IPS-15b (cell line): ENCODE data around the gene NBPF14.
"Not testable (repeated sequence)": the region's sequence is repeated elsewhere in the genome, so short reads cannot be mapped to it uniquely, and the experiment has no call there.

Source experiments
- H3K27me3 ChIP-seq: one replicate; pipeline ENCODE4 v1.6.1; 2013; ENCODE audit warnings: low read length; ENCODE audit not compliant: control insufficient read depth, insufficient read depth
- H3K36me3 ChIP-seq: one replicate; pipeline ENCODE4 v1.6.1; 2013; ENCODE audit warnings: low read length; ENCODE audit not compliant: control insufficient read depth, insufficient read depth
- H3K4me1 ChIP-seq: one replicate; pipeline ENCODE4 v1.6.1; 2013; ENCODE audit warnings: mild to moderate bottlenecking, low read length; ENCODE audit not compliant: control insufficient read depth, insufficient read depth
- H3K4me3 ChIP-seq: one replicate; pipeline ENCODE4 v1.5.1; 2013; ENCODE audit warnings: low read depth, low read length
- H3K9ac ChIP-seq: one replicate; pipeline ENCODE4 v1.6.1; 2013; ENCODE audit warnings: low read depth, mild to moderate bottlenecking, low read length
- H3K9me3 ChIP-seq: one replicate; pipeline ENCODE4 v1.6.1; 2013; ENCODE audit warnings: mild to moderate bottlenecking, low read length; ENCODE audit not compliant: control insufficient read depth, insufficient read depth

Gene NBPF14

GRCh38 chr1:148595911-148596310 lies at the start of gene NBPF14:
Gene NBPF14 (minus strand): TSS chr1:148596011. CDS start chr1:148595717, 294 bp downstream.
- not testable (repeated sequence) for H3K36me3 ChIP-seq, H3K27me3 ChIP-seq

GRCh38 chr1:148625451-148625850 lies 29.6 kb upstream of the NBPF14 start:
- H3K4me3 ChIP-seq, result not testable (repeated sequence)

More at GRCh38 chr1:148595911-148596310, at the start of gene NBPF14:
- not testable (repeated sequence) for H3K4me3 ChIP-seq, H3K9me3 ChIP-seq, H3K4me1 ChIP-seq, H3K9ac ChIP-seq

GRCh38 chr1:148618216-148618615 lies 22.4 kb upstream of the NBPF14 start:
- not testable (repeated sequence) for H3K9me3 ChIP-seq, H3K9ac ChIP-seq, H3K4me1 ChIP-seq, H3K27me3 ChIP-seq, H3K4me3 ChIP-seq, H3K36me3 ChIP-seq

More at GRCh38 chr1:148625451-148625850, 29.6 kb upstream of the NBPF14 start:
- not testable (repeated sequence) for H3K27me3 ChIP-seq, H3K9ac ChIP-seq, H3K9me3 ChIP-seq, H3K36me3 ChIP-seq, H3K4me1 ChIP-seq

- H3K36me3 ChIP-seq, H3K4me1 ChIP-seq, H3K9me3 ChIP-seq, H3K9ac ChIP-seq, H3K27me3 ChIP-seq, H3K4me3 ChIP-seq: not testable (repeated sequence)
These were observed 9.5 kb upstream of the NBPF14 start for GRCh38 chr1:148605266-148605665.

GRCh38 chr1:148595360-148595759 lies 451 bp downstream of the NBPF14 start:
- not testable (repeated sequence) for H3K36me3 ChIP-seq, H3K4me3 ChIP-seq, H3K9ac ChIP-seq, H3K4me1 ChIP-seq, H3K27me3 ChIP-seq, H3K9me3 ChIP-seq

GRCh38 chr1:148591098-148591497 lies 4.7 kb downstream of the NBPF14 start:
- not testable (repeated sequence) for H3K9me3 ChIP-seq, H3K4me1 ChIP-seq, H3K4me3 ChIP-seq, H3K9ac ChIP-seq, H3K36me3 ChIP-seq, H3K27me3 ChIP-seq

GRCh38 chr1:148532158-148532557 lies 63.7 kb downstream of the NBPF14 start:
- H3K9me3 ChIP-seq, H3K36me3 ChIP-seq, H3K9ac ChIP-seq, H3K4me3 ChIP-seq, H3K4me1 ChIP-seq, H3K27me3 ChIP-seq: not testable (repeated sequence)

GRCh38 chr1:148529101-148529567 lies 66.7 kb downstream of the NBPF14 start:
- not testable (repeated sequence) for H3K9me3 ChIP-seq, H3K27me3 ChIP-seq, H3K4me3 ChIP-seq, H3K9ac ChIP-seq, H3K36me3 ChIP-seq, H3K4me1 ChIP-seq

- not testable (repeated sequence) for H3K9me3 ChIP-seq, H3K36me3 ChIP-seq, H3K4me1 ChIP-seq, H3K4me3 ChIP-seq, H3K9ac ChIP-seq, H3K27me3 ChIP-seq
These were observed 67.2 kb downstream of the NBPF14 start for GRCh38 chr1:148528591-148528990.

GRCh38 chr1:148526587-148526986 lies 69.2 kb downstream of the NBPF14 start:
- not testable (repeated sequence) for H3K36me3 ChIP-seq, H3K9me3 ChIP-seq, H3K9ac ChIP-seq, H3K4me3 ChIP-seq, H3K4me1 ChIP-seq, H3K27me3 ChIP-seq

GRCh38 chr1:148523205-148524144 lies 72.3 kb downstream of the NBPF14 start:
- not testable (repeated sequence) for H3K4me1 ChIP-seq, H3K36me3 ChIP-seq, H3K9me3 ChIP-seq, H3K4me3 ChIP-seq, H3K9ac ChIP-seq, H3K27me3 ChIP-seq

GRCh38 chr1:148522561-148523204 lies 73.1 kb downstream of the NBPF14 start:
- not testable (repeated sequence) for H3K4me3 ChIP-seq, H3K9ac ChIP-seq, H3K9me3 ChIP-seq, H3K4me1 ChIP-seq, H3K27me3 ChIP-seq, H3K36me3 ChIP-seq
